ENCODE data around the gene SIPA1. TPM values are rescaled to one million over a fixed set of nuclear protein-coding genes. Genes with fewer than 3 reads are reported as not detected.

The SIPA1 gene
- total RNA-seq, 1 experiment from 2014 or later, result 30.0 TPM

- intact Hi-C loops (cut with micrococcal nuclease; ENCODE audit: unreplicated experiment), result no loop called here
- Histone ChIP-seq H3K27me3 (replicated peaks; ENCODE audit: insufficient read depth, low read depth, low read length, poor library complexity) (no peaks in the 10 kb centered on the region), H3K27ac (ENCODE audit: low read depth, low read length, poor library complexity, severe bottlenecking) (no peak overlapping the region), H3K9me3 (ENCODE audit: low read depth, low read length, poor library complexity, severe bottlenecking) (no peaks in the 10 kb centered on the region), H3K4me3 (ENCODE audit: low read depth, low read length, poor library complexity, severe bottlenecking) (no peak overlapping the region), H3K4me1 (ENCODE audit: insufficient read depth, low read length, poor library complexity, severe bottlenecking) (peaks cover 5% of the 10 kb centered on the region), H3K36me3 (ENCODE audit: insufficient read depth, low read length, poor library complexity, severe bottlenecking) (peaks cover 12% of the 10 kb centered on the region)
- no TSS peak for BruUV-seq (replicated peaks)
- TF ChIP-seq CTCF (conservative IDR thresholded peaks at IDR 0.05; ENCODE audit: low read depth, low read length) (no peak), EZH2 (IDR thresholded peaks at IDR 0.05; ENCODE audit: borderline replicate concordance, low read depth, low read length, poor library complexity, severe bottlenecking) (no peak)
- CTCF ChIA-PET, result interaction anchor here (1.0 kb wide), 1 partner anchor 56 kb away, joined by 4 read pairs; no protein-coding TSS in a partner anchor
- POLR2A ChIA-PET (ENCODE audit: low non-redundant PET), result no interaction called here
- DNase-seq (ENCODE audit: low spot score), result no peak
Measured at GRCh38 chr11:65596520-65596919, 41.4 kb upstream of the SIPA1 start.

- no peak for DNase-seq (ENCODE audit: low spot score)
- Histone ChIP-seq H3K4me1 (ENCODE audit: insufficient read depth, low read length, poor library complexity, severe bottlenecking) (peaks cover 5% of the 10 kb centered on the region), H3K27ac (ENCODE audit: low read depth, low read length, poor library complexity, severe bottlenecking) (no peak overlapping the region), H3K27me3 (replicated peaks; ENCODE audit: insufficient read depth, low read depth, low read length, poor library complexity) (no peaks in the 10 kb centered on the region), H3K4me3 (ENCODE audit: low read depth, low read length, poor library complexity, severe bottlenecking) (no peak overlapping the region), H3K9me3 (ENCODE audit: low read depth, low read length, poor library complexity, severe bottlenecking) (no peaks in the 10 kb centered on the region), H3K36me3 (ENCODE audit: insufficient read depth, low read length, poor library complexity, severe bottlenecking) (peaks cover 12% of the 10 kb centered on the region)
- ChIA-PET CTCF (no interaction called here), POLR2A (ENCODE audit: low non-redundant PET) (no interaction called here)
- TF ChIP-seq EZH2 (IDR thresholded peaks at IDR 0.05; ENCODE audit: borderline replicate concordance, low read depth, low read length, poor library complexity, severe bottlenecking), result no peak
- no peak for TF ChIP-seq CTCF (conservative IDR thresholded peaks at IDR 0.05; ENCODE audit: low read depth, low read length)
- intact Hi-C loops (cut with micrococcal nuclease; ENCODE audit: unreplicated experiment), result no loop called here
- BruUV-seq (replicated peaks), result no TSS peak
Measured at GRCh38 chr11:65598258-65598699, 39.6 kb upstream of the SIPA1 start.

GRCh38 chr11:65599216-65599954 lies 38.5 kb upstream of the SIPA1 start:
- no peak for TF ChIP-seq EZH2 (IDR thresholded peaks at IDR 0.05; ENCODE audit: borderline replicate concordance, low read depth, low read length, poor library complexity, severe bottlenecking)
- TF ChIP-seq CTCF (conservative IDR thresholded peaks at IDR 0.05; ENCODE audit: low read depth, low read length), result no peak
- H3K4me1 ChIP-seq (ENCODE audit: insufficient read depth, low read length, poor library complexity, severe bottlenecking), result peaks cover 5% of the 10 kb centered on the region
- H3K27ac ChIP-seq (ENCODE audit: low read depth, low read length, poor library complexity, severe bottlenecking), result no peak overlapping the region
- H3K9me3 ChIP-seq (ENCODE audit: low read depth, low read length, poor library complexity, severe bottlenecking), result no peaks in the 10 kb centered on the region
- intact Hi-C loops (cut with micrococcal nuclease; ENCODE audit: unreplicated experiment), result no loop called here
- peaks cover 22% of the 10 kb centered on the region for H3K36me3 ChIP-seq (ENCODE audit: insufficient read depth, low read length, poor library complexity, severe bottlenecking)
- ChIA-PET POLR2A (ENCODE audit: low non-redundant PET) (no interaction called here), CTCF (no interaction called here)
- DNase-seq (ENCODE audit: low spot score), result no peak
- H3K4me3 ChIP-seq (ENCODE audit: low read depth, low read length, poor library complexity, severe bottlenecking), result no peak overlapping the region
- H3K27me3 ChIP-seq (replicated peaks; ENCODE audit: insufficient read depth, low read depth, low read length, poor library complexity), result no peaks in the 10 kb centered on the region
- no TSS peak for BruUV-seq (replicated peaks)
